ENCODE measurements around the gene RELL2.

The RELL2 gene

DNA sequence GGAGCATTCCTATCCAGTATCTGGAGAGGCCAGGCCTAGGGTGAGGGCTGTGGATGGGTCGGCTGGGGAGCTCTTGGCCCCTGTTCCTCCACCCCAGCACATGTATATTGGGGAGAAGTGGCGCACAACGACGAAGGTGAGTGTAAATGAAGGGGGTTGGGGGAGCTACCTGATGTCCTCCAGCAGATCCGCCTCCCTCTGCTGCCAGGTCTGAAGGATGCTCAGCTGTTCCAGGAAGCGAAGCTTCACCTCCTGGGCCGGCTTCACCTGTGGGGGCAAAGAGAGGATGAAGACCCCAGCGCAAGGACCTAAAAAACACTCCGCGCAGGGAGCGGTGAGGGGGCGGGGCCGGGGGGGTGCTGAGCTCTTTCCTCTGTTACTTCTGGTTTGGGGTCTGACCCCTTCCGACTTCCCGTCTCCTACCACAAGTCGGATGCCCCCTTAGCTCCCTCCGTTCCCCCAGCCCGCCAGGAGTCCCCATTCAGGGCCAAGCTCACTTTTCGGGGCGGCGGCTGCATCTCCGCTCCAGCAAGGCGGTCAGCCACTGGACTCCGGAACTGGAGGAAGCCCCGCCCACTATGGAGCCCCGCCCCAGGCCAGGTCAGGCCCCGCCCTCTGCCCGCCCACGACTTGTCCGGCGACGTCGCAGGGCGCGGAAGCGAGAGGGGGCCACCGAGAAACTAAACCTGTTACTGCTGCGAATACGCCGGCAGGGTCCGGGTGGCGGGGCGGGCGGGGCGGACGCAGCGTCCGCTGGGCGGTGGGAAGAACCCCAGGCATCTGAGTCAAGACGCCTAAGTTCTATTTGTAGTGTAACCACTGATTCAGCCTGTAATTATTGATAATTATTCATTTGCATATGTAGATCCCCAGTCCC is 14.3 kb downstream of the RELL2 start, which contains the start of gene FCHSD1:
FCHSD1 (minus strand) TSS at position 568 of the 877 bp plus-strand sequence; CDS start at position 518, 50 bp downstream.
- DNase-seq, result peak; percentile 60

DNA sequence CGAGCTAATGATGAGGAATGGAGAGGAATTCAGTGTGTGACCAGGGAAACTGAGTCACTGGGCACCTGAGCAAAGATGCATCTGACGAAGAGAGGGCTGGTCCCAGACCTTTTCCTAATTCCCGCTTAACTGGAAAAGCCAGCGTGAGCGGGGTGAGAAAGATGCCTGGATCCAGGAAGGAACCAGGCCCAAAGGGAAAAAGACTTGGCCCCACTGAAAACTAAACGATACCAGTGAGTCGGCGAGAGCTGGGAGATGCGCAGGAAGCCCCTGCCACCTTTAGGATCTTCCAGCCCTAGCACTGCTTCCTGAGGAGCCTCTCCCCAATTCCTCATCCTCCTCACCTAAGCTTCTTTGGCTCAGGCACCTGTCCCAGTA is 14.9 kb downstream of the RELL2 start:
- DNase-seq, result no peak

DNA sequence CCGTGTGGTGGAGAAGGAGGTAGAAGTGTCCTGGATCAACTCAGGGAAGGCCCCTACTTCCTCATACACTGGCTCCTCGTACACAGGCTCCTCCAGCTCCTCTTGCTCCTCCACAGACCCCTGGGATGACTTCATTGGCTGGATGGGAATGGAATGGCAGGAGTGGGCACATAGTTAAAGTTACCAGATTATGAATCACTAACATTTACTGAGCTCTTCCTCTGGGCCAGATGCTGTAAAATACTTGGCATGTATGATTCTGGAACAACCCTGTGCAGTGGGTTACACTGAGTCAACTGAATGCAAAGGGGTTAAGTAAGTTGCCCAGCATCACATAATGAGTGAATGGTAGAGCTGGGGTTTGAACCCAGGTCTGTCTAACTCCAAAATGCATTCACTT is 17.5 kb downstream of the RELL2 start:
- no peak for DNase-seq

GRCh38 chr5:141655020-141655419 is 18.2 kb downstream of the RELL2 start:
- DNase-seq, result no peak

GRCh38 chr5:141656396-141656795 is 19.6 kb downstream of the RELL2 start:
- DNase-seq, result no peak

GRCh38 chr5:141657404-141657803 is 20.6 kb downstream of the RELL2 start:
- no peak for DNase-seq

DNA sequence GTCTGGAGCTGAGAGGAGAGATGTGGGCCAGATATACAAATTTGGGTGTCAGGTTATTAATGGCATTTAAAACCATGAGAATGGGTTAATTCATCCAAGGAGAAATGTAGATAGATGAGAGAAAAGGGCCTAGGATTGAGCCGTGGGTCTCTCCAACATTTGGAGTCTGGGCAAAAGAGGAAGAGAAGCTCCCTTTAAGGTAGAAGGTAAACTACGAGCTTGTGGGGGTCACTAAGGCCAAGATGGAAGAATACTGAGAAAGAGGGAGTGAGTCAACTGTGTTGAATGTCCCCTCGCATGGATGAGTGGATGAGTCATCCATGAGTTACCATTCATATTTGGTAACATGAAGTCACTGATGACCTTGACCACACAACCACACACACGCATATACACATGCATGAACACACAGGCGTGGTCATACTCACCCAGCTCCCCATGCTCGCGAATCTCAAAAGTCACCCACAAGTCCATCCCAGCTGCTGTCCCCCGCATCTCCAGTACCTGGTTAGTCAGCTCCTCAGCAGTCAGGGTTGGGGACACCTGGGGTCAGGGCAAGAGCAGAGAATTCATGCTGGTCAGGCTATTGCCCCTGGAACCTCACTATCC is 21.2 kb downstream of the RELL2 start:
- DNase-seq, result no peak

GRCh38 chr5:141662028-141662427 is 25.2 kb downstream of the RELL2 start:
- no peak for DNase-seq

DNA sequence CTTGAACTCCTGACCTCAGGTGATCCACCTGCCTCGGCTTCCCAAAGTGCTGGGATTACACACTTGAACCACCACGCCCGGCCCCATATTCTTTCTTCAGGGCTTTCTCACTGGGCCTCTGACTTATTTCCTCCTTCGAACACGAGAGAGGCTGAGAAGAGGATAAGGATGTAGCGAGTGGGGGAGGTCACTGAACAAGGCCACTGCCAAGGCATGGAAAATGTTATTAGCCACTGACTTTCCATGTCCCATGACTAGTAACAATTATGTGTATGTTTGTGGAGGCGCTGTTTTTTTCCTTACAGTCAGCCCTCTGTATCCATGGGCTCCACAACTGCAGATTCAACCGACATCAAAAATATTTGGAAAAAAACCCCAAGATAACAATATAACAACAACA is 26.7 kb downstream of the RELL2 start:
- no peak for DNase-seq

GRCh38 chr5:141664733-141665461 is 28.1 kb downstream of the RELL2 start:
- DNase-seq, result peak; percentile 25

- DNase-seq, result no peak
These were observed 29.5 kb downstream of the RELL2 start for GRCh38 chr5:141665995-141666940.

DNA sequence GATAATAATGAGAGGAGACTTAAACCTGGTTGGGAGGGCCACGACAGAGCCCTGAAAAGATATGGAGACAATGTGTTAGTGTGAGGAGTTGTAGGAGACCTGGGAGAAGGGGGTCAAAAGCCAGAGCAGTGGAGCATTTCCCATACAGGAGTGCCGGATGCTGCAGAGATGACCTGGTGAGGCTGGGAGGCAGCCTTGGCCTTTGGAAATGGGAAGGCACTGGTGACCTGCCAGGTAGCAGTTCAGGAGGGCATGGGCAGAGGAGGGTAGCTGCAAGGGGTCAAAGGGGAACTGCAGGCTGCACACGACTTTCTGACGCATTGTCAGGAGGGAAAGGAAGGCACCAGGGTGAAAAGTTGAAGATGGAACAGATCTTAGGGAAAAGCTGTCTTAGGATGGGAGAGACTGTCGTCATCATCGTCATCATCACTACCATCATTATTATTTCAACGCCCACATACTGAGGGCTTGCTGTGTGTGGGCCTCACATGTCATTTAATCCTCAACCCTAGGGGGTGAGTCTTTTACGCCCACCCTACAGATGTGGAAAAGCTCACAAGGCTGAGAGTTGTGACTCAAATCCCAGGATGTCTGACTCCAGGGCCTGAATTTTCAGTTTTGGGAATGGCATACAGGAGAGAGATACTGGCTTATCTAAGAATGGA is 31.9 kb downstream of the RELL2 start:
- DNase-seq, result no peak

DNA sequence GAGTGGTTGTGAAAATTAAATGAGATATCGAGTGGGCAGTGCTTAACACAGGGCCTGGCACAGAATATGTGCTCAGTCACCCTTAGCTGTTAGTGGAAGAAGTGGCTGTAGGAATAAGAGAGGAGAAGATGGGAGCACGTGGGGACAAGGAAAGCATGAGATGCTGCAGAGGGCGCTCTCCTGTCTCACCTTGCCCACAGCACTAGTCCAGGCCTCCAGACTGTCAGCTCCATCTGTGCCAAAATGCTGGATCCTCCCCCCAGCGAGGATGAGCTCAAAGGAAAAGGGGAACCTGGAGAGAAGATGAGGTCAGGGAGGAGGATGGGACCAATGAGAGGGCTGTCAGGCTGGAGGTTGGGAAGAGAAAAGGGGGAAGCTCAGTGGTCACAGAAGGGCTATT is 32.7 kb downstream of the RELL2 start:
- DNase-seq, result no peak

GRCh38 chr5:141672071-141672840 is 35.5 kb downstream of the RELL2 start:
- DNase-seq, result no peak

DNA sequence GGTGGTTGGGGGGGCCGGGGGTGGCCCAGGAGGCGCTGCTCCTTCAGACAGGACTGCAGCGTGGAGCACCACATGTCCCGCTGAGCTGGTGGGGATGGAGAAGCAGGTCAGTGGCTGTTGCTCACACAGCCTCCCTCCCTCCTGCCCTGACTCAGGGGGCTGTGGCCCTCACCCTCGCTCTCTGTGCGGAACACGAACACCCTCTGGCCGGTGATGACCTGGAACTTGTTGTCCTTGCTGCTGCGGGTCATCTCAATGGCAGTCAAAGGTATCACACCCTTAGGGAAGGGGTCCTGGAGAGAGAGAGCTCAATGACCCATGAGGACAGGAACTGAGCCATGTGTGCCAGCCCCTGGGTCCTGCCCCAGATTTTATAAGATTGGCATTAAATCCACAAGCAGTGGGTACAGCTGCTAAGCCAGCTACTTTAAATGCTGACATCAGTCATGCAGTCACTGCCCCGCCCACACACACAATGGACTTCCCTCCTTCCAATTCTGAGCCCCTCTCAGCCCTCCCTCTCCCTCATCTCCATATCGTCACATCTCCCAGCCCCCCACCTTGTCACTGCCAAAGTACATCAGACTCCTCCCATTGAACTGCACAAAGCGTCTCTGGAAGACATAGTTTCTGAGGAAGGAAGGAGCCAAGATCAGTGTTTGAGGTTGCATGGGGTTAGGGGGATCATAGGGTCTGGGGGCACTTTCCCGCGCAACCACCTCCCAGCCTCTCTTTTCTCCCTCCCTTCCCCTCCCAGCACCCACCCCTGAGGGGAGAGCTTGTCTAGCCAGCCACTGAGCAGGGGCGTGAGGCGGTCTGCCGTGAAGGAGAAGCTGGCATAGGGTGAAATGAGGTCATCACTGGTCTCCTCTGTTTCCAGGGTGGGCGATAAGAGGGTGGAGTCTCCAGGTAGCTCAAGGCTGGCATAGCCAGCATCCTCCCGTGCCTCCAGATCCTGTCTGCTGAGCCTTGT is 36.3 kb downstream of the RELL2 start:
- no peak for DNase-seq

DNA sequence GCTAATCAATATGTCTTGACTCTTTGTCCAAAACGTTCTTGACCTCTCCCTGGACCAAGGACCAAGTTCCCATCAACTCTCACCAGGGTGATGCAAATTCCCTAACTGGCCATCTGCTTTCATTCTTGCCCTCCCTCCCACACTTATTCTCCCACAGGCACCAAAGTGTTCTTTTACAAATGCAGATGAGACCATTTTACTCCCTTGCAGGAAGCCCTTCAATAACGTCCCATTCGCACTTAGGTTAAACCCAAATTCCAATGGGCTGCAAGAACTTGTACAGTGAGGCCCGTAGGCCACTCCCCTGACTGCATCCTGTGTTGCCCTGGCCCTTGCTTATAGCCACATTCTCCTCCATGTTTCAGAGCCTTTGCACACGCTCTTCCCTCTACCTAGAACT is 38.0 kb downstream of the RELL2 start:
- no peak for DNase-seq

DNA sequence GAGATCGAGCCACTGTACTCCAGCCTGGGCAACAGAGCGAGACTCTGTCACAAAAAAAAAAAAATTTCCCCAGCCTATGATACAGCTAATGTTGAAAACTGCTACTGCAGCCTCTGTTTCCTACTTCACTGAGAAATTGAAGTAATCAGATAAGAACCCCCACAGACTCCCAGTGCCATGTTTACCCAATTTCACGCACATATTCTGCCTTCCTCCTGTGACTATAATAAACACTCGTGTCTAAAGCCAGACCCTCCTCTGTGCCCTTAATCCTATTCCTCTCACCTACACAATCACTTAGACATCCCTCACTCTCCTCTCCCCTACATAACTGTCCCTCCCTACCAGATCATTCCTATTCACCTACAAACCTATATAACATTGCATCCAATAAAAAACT is 38.9 kb downstream of the RELL2 start:
- no peak for DNase-seq

DNA sequence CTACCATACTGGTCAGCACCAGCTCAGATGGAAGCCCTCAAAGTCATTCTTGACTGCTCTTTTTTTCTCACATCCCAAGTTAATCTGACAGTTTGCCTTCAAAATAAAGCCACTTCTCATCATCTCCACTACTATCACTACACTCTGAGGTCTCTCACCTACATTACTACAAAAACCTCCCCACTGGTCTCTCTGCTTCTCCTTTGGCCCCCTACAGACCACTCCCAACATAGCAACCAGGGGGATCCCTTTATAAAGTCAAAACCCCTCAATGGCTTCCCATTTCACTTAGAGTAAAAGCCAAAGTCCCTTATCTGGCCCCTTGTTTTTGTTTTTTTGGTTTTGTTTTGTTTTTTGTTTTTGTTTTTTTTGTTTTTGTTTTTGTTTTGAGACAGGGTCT is 40.6 kb downstream of the RELL2 start:
- DNase-seq, result no peak

DNA sequence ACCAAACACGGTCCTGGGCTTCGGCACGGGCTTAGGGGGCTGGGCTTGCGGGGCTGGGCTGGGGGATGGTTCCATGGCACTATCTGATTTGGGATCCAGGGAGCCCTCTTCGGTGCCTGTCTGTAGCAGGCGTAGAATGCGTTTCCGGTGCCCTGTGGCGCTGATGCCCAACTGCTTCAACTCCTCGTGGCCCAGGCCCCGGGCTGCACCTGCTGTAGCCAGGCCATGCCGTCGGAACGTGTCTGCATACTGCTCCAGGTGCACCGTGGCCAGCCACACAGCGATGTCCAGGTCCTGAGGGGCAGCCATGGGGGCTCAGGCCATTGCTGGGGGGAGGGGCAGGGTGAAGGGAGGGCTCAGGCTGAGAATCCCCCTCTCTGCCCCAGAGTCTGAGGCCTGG is 43.4 kb downstream of the RELL2 start:
- DNase-seq, result no peak

GRCh38 chr5:141680751-141681201 is 44.0 kb downstream of the RELL2 start:
- DNase-seq, result no peak
